Thoracic aorta (tissue), 2 donors: ENCODE measurements around the gene GGT6. TPM values are rescaled to one million over a fixed set of nuclear protein-coding genes. Genes with fewer than 3 reads are reported as not detected.

ENCODE experiments used
- ATAC-seq: fragments of 150-250 bp; one replicate; pipeline ENCODE4 v1.8.0; 2017; ENCODE audit warnings: low read depth; ENCODE audit not compliant: insufficient number of reproducible peaks, low FRiP score
- DNase-seq: peaks from one replicate; pipeline ENCODE4 v3.0.0-alpha.2; 2020; ENCODE audit warnings: low spot score
- H3K27ac ChIP-seq, 2 donors: fragments of 200-600 bp; sonication (generic); 1 replicate in 1 of 2; 2 replicates in 1 of 2; pipeline ENCODE4 v1.5.1; 2016; ENCODE audit warnings: mild to moderate bottlenecking in 2 of 2, moderate library complexity in 2 of 2
- H3K27me3 ChIP-seq: fragments of 200-600 bp; sonication (generic); replicated peaks from 2 replicates; pipeline ENCODE4 v1.6.0; 2016; ENCODE audit warnings: mild to moderate bottlenecking; ENCODE audit not compliant: insufficient read depth
- H3K36me3 ChIP-seq: fragments of 200-600 bp; sonication (generic); one replicate; pipeline ENCODE4 v1.5.1; 2016
- H3K4me1 ChIP-seq, 2 donors: fragments of 200-600 bp; sonication (generic); 1 replicate in 1 of 2; 2 replicates in 1 of 2; pipeline versions ENCODE4 v1.5.1 to v1.6.0; 2016; ENCODE audit warnings: low read depth in 2 of 2, mild to moderate bottlenecking in 1 of 2; ENCODE audit not compliant: control insufficient read depth in 1 of 2
- H3K4me3 ChIP-seq: fragments of 200-600 bp; sonication (generic); 2 replicates; pipeline ENCODE4 v1.5.1; 2016; ENCODE audit warnings: mild to moderate bottlenecking
- H3K9me3 ChIP-seq: fragments of 200-600 bp; sonication (generic); 2 replicates; pipeline ENCODE4 v1.5.1; 2016
- CTCF ChIP-seq: fragments of 200-600 bp; sonication (generic); IDR thresholded peaks from one replicate; pipeline ENCODE4 v1.5.1; 2019; ENCODE audit warnings: antibody characterized with exemption
- total RNA-seq, 2 donors: library from RNA; depleted of rRNA; stranded (reverse); fragments of >200 nt; gene quantifications; one replicate each; pipeline versions ENCODE4 v1.1.0 to v1.2.3, GENCODE V29; 2016

The GGT6 gene
- total RNA-seq, 2 donors from 2014 or later: not detected

- ATAC-seq (no peak), DNase-seq (no peak)
- H3K4me1 ChIP-seq: peaks cover 10 to 30% of the 10 kb centered on the region in 2 donors
- H3K27me3 ChIP-seq: no peaks in the 10 kb centered on the region
- no peak for TF ChIP-seq CTCF
- peaks cover 20% of the 10 kb centered on the region for H3K36me3 ChIP-seq
- no peak overlapping the region for H3K4me3 ChIP-seq
- H3K9me3 ChIP-seq: no peaks in the 10 kb centered on the region
- no peak overlapping the region for H3K27ac ChIP-seq
These were observed 21.4 kb downstream of the GGT6 start for GRCh38 chr17:4539025-4539424.

- H3K27me3 ChIP-seq: no peaks in the 10 kb centered on the region
- DNase-seq: no peak
- H3K27ac ChIP-seq: peak overlapping the region in 1 of 2 donors; percentile 43
- no peak for ATAC-seq
- peaks cover 10 to 30% of the 10 kb centered on the region in 2 donors for H3K4me1 ChIP-seq
- TF ChIP-seq CTCF: no peak
- no peaks in the 10 kb centered on the region for H3K9me3 ChIP-seq
- H3K36me3 ChIP-seq: peaks cover 19% of the 10 kb centered on the region
- no peak overlapping the region for H3K4me3 ChIP-seq
These were observed 22.0 kb downstream of the GGT6 start for GRCh38 chr17:4538236-4539002.

DNA sequence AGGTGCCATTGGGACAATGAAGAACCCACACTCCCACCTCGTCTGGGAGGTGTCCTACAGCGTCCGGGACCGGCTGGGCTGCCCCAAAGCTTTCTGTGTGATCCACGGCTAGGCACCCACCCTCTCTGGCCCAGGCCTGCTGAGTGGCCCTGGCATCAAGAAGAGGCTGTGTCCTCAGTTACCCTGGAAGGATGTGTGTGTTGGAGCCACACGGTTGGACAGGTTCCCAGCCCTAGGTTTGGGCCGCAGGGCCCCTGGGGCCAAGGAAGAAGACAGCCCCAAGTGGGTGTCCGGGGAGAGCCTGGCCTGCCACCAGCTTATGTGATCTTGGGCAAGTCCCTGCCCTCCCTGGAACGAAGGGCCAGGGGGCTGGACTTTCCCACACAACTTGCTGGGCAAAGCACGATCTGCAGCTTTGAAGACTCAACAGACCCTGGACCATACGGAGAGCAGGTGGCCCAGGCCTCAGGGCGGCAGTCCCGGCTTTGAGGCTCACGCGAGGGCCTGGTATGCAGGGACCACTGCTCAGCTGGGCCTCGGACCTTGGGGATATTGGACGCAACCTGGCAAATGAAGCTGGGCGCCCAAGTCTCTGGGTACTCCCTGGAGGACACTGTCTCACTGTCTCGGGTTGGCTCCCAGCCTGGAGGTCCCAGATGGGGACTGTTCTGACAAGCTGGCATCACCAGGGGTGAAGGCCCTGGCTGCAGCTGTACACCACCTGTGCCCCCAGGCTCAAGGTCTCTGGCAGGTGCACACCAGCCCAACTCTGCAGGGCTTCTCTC, 22.7 kb downstream of the GGT6 start:
- peaks cover 15% of the 10 kb centered on the region for H3K36me3 ChIP-seq
- no peaks in the 10 kb centered on the region for H3K9me3 ChIP-seq
- DNase-seq (no peak), ATAC-seq (no peak)
- H3K27me3 ChIP-seq: no peaks in the 10 kb centered on the region
- H3K4me3 ChIP-seq: no peak overlapping the region
- no peak for TF ChIP-seq CTCF
- peak overlapping the region; percentile 42 to 43 for H3K27ac ChIP-seq
- H3K4me1 ChIP-seq: peaks cover 10 to 30% of the 10 kb centered on the region in 2 donors

DNA sequence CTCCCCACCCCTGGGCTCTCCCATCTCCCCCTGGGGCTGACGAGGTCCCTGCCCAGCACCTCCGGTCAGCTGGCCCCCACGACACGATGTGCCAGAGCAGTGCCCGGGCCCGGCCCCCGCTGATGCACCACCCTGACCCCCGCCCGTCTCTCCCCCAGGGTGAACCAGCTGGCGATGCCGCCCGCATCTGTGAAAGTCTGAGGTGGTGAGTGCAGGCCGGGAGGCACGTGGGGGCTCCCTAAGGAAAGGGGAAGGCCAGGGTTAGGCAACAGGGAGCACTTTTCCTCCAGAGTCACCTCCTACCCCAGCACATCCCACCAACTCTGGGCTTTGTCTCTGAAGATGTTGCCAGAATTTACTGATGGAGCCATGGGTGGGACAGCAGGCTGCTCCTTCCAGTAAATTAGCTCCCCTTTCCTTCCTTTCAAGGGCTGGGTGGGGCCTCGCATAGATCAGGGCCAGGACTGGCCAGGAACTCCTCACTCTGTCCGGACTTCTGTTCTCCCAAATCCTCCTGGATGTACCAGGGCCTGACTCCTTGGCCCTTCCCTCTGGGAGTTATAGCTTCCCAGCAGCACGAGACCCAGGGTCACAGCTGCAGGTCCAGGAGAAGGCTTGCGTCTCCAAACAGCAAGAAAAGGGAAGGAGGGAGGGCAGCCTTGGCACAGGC, 23.5 kb downstream of the GGT6 start:
- no peak for DNase-seq
- Histone ChIP-seq H3K27ac (peak overlapping the region; percentile 42 to 43), H3K9me3 (no peaks in the 10 kb centered on the region), H3K4me1 (peaks cover 10 to 30% of the 10 kb centered on the region in 2 donors), H3K4me3 (peak overlapping the region; percentile 41), H3K27me3 (no peaks in the 10 kb centered on the region), H3K36me3 (peaks cover 8% of the 10 kb centered on the region)
- ATAC-seq: no peak
- TF ChIP-seq CTCF: no peak

DNA sequence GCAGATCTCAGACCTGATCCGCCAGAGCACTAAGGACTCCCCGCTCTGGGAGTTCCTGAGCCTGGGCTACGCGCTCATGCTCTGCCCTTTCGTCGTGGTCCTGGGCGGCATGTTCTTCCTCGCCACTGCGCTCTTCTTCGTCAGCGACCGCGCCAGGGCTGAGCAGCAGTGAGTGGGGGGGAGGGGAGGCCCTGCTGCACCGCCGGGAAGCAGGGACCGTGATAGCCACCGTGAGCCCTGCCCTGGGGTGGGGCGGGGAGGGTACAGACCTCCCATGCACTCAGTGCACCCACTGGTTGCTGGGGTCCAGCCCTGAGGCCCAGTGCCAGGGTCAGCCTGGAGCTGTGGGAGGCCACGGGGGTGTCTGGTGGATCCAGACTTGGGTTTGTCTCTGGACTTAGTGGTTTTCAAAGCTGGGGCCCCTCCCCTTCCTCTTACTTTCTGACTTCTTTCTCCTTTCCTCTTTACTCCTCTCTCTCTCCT, 24.1 kb downstream of the GGT6 start:
- Histone ChIP-seq H3K36me3 (peaks cover 4% of the 10 kb centered on the region), H3K27ac (peak overlapping the region in 1 of 2 donors; percentile 43), H3K4me3 (peak overlapping the region; percentile 41), H3K27me3 (no peaks in the 10 kb centered on the region), H3K9me3 (no peaks in the 10 kb centered on the region), H3K4me1 (peaks cover 10 to 30% of the 10 kb centered on the region in 2 donors)
- ATAC-seq (no peak), DNase-seq (no peak)
- no peak for TF ChIP-seq CTCF
